ENCODE data around the gene PLBD2. TPM values are rescaled to one million over a fixed set of nuclear protein-coding genes. Genes with fewer than 3 reads are reported as not detected.

PLBD2 gene
- total RNA-seq, 1 donor from 2014 or later = 44.8 TPM

DNA sequence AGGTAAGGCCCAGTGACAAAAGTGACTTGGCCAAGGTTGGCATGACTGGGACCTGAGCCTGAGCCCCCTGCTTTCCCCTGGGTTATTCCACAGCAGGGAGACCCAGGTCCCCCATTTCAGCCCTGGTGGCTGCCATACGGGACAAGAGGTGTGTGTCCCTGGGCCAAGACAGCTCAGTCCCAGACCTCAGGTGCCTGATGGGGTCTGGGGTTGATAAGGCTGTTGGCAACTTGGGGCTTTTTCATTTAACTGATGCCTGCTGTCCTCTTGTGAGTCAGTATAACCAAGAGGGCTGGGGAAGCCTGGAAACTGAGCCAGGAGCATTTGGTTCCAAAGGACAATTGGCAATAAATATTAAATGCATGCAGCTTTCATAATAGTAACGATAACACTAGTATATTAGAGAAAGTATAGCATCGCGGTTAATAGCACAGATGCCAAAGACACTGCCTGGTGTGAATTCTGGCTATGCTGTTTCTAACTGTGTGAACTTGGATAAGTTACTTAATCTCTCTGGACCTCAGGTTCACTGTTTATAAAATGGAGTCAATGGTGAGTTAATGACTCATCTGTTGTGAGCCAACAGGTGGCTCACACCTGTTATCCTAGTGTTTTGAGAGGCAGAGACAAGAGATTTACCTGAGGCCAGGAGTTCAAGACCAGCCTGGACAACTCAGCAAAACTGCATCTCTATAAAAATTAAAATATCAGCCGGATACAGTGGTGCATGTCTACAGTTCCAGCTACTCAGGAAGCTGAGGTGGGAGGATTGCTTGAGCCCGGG is 64.7 kb downstream of the PLBD2 start:
- DNase-seq = peak; percentile 28
- Histone ChIP-seq H3K36me3 (no peaks in the 10 kb centered on the region), H3K4me1 (peaks cover 32% of the 10 kb centered on the region), H3K27ac (peak overlapping the region; percentile 80), H3K4me3 (peak overlapping the region; percentile 66), H3K27me3 (ENCODE audit: low read depth) (no peaks in the 10 kb centered on the region), H3K9me3 (no peaks in the 10 kb centered on the region)
- TF ChIP-seq, protein P1, sequence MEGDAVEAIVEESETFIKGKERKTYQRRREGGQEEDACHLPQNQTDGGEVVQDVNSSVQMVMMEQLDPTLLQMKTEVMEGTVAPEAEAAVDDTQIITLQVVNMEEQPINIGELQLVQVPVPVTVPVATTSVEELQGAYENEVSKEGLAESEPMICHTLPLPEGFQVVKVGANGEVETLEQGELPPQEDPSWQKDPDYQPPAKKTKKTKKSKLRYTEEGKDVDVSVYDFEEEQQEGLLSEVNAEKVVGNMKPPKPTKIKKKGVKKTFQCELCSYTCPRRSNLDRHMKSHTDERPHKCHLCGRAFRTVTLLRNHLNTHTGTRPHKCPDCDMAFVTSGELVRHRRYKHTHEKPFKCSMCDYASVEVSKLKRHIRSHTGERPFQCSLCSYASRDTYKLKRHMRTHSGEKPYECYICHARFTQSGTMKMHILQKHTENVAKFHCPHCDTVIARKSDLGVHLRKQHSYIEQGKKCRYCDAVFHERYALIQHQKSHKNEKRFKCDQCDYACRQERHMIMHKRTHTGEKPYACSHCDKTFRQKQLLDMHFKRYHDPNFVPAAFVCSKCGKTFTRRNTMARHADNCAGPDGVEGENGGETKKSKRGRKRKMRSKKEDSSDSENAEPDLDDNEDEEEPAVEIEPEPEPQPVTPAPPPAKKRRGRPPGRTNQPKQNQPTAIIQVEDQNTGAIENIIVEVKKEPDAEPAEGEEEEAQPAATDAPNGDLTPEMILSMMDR (IDR thresholded peaks at IDR 0.05) = no peak
- intact Hi-C loops (cut with DNase I) = no loop called here
- no peak for ATAC-seq

DNA sequence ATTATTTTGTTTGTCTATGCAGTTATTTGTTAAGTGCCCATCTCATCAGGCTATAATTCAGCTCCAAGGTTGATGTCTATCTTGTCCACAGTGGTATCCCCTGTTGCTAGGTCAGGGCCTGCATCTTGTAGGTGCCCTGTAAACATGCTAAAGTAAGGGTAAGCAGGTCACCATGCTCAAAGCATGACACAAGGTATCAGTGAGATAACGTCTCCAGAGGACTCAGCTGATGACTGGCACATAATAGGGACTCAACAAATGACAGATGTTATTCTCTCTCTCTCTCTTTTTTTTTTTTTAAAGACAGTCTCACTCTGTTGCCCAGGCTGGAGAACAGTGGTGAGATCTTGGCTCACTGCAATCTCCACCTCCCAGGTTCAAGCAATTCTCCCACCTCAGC is 66.1 kb downstream of the PLBD2 start:
- TF ChIP-seq, protein P1 (IDR thresholded peaks at IDR 0.05) = no peak
- Histone ChIP-seq H3K27ac (no peak overlapping the region), H3K36me3 (no peaks in the 10 kb centered on the region), H3K9me3 (no peaks in the 10 kb centered on the region), H3K27me3 (ENCODE audit: low read depth) (no peaks in the 10 kb centered on the region), H3K4me3 (no peak overlapping the region), H3K4me1 (peaks cover 26% of the 10 kb centered on the region)
- no peak for ATAC-seq
- intact Hi-C loops (cut with DNase I) = no loop called here
- DNase-seq = peak; percentile 2

DNA sequence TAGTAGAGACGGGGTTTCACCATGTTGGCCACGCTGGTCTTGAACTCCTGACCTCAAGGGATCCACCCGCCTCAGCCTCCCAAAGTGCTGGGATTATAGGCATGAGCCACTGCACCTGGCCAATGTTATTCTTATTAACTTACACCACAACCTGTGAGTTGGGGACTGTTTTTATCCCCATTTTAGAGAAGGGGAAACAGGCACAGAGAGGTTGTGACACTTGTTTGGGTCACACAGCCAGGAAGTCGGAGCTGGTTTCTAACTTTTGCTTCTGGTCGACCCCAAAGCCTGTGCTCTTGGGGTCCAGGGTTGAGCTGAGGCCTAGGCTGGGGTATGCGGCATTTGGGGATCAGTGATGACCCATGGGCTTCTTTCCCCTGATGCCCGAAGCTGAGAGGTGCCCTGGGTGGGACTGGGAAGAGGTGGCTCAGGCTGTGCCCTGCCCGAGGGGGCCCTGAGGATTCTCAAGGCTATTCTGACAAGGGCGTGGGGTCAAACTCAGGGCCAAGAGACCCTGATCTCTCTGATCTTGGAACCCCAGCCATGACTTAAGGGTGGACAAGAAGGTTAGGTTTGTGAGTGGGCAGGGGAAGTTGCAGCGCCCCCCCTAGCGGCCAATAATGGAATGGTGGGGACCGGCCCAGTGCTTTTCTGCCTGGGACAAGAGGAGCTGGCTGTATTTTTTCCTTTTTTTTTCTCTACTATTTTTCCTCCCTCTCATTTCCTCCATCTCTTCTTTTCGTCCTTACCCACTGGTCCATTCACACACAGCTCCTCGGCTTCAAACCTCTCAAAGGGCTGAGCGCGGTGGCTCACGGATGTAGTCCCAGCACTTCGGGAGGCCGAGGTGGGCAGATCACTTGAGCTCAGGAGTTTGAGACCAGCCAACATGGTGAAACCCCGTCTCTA is 66.8 kb downstream of the PLBD2 start:
- no peaks in the 10 kb centered on the region for H3K36me3 ChIP-seq
- H3K4me3 ChIP-seq = no peak overlapping the region
- H3K4me1 ChIP-seq = peaks cover 26% of the 10 kb centered on the region
- ATAC-seq = peak; percentile 50 to 63
- TF ChIP-seq, protein P1 (IDR thresholded peaks at IDR 0.05) = peak; percentile 90
- no peaks in the 10 kb centered on the region for H3K27me3 ChIP-seq (ENCODE audit: low read depth)
- intact Hi-C loops (cut with DNase I) = no loop called here
- DNase-seq = peak; percentile 69
- H3K27ac ChIP-seq = no peak overlapping the region
- no peaks in the 10 kb centered on the region for H3K9me3 ChIP-seq

DNA sequence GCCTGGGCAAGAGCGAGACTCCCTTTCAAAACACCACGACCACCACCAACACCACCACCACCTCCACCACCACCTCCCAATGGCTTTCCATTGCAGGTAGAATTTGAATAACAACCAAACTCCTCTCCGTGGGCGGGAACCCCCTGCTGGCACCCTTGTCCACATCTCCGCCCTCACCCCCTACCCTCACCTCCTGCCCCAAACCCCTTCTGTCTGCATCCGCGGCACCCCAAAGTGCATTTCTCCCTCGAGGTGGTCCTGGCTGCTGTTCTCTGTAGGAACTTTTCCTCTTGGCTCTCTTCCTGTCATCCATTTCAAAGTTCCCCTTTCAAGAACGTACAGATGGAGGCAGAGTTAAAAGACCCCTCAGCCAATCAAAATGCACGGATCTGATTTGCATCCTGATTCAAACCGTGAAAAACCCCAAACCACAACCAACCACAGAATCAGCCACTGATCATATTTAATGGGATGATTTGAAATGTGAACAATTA is 67.6 kb downstream of the PLBD2 start:
- Histone ChIP-seq H3K27me3 (ENCODE audit: low read depth) (no peaks in the 10 kb centered on the region), H3K9me3 (no peaks in the 10 kb centered on the region), H3K4me1 (peaks cover 26% of the 10 kb centered on the region), H3K27ac (no peak overlapping the region), H3K36me3 (no peaks in the 10 kb centered on the region), H3K4me3 (no peak overlapping the region)
- intact Hi-C loops (cut with DNase I) = no loop called here
- DNase-seq (peak; percentile 20), ATAC-seq (no peak)
- TF ChIP-seq, protein P1 (IDR thresholded peaks at IDR 0.05) = no peak

DNA sequence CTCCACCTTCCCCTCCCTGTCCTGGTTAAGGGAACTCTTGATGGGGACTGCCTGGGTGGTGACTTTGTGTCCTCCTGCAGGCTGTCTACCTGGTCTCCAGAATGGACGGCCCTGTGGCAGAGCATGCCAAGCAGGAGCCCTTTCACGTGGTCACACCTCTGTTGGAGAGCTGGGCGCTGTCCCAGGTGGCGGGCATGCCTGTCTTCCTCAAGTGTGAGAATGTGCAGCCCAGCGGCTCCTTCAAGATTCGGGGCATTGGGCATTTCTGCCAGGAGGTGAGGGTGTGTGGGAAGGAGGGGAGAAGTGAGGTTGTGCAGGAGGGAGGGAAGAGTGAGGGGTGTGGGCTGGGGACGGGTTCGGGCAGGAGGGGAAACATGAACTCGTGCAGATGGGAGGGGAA is 69.5 kb downstream of the PLBD2 start:
- no peaks in the 10 kb centered on the region for H3K27me3 ChIP-seq (ENCODE audit: low read depth)
- intact Hi-C loops (cut with DNase I) = no loop called here
- DNase-seq = peak; percentile 15

More for the DNA sequence above, 69.5 kb downstream of the PLBD2 start:
- Histone ChIP-seq H3K9me3 (no peaks in the 10 kb centered on the region), H3K27ac (no peak overlapping the region), H3K36me3 (no peaks in the 10 kb centered on the region), H3K4me3 (no peak overlapping the region), H3K4me1 (peaks cover 9% of the 10 kb centered on the region)
- no peak for ATAC-seq
- TF ChIP-seq, protein P1 (IDR thresholded peaks at IDR 0.05) = no peak

Data from lower lobe of right lung (tissue), 2 donors.